Caco-2 (cell line): ENCODE results near the gene TYRP1. TPM values are rescaled to one million over a fixed set of nuclear protein-coding genes. Genes with fewer than 3 reads are reported as not detected.

Experiments used
- BruUV-seq: library from RNA; stranded (reverse); fragments of 400-500 nt; replicated peaks from 2 replicates; lab custom pipeline; 2021; lab: Mats Ljungman, UMichigan
- CTCF ChIA-PET: fragments of 300-600 bp; sonication (Branson Sonifier 250); formaldehyde crosslinking; loops from one replicate; lab custom pipeline; 2022; ENCODE audit warnings: antibody characterized with exemption; lab: Charles Lee
- POLR2A ChIA-PET: fragments of 300-600 bp; sonication (Branson Sonifier 250); formaldehyde crosslinking; loops from one replicate; lab custom pipeline; 2022; ENCODE audit warnings: antibody characterized with exemption; lab: Charles Lee
- DNase-seq, 2 experiments: peaks; one replicate each; pipeline versions ENCODE4 v3.0.0 to v3.0.0-alpha.2; 2020 to 2022
- H3K27me3 ChIP-seq: replicated peaks from 2 replicates; pipeline ENCODE4 v1.6.0; 2011; ENCODE audit warnings: low read length; ENCODE audit not compliant: control insufficient read depth, insufficient read depth
- H3K36me3 ChIP-seq: 2 replicates; pipeline ENCODE4 v1.5.1; 2011; ENCODE audit warnings: low read length; ENCODE audit not compliant: control insufficient read depth, insufficient read depth
- H3K4me1 ChIP-seq: fragments of 250-450 bp; sonication (Bioruptor Pico); 2 replicates; pipeline ENCODE4 v1.5.1; 2020; ENCODE audit warnings: mild to moderate bottlenecking
- H3K4me3 ChIP-seq: 2 replicates; pipeline ENCODE4 v1.5.1; 2011; ENCODE audit warnings: low read depth, mild to moderate bottlenecking, control low read depth, low read length
- H3K9me3 ChIP-seq: fragments of 250-450 bp; sonication (Bioruptor Pico); 2 replicates; pipeline ENCODE4 v1.5.1; 2020; ENCODE audit warnings: mild to moderate bottlenecking, moderate library complexity
- H3K27ac Mint-ChIP-seq: one replicate; pipeline ENCODE4 v1.8.0; 2022; ENCODE audit warnings: mixed read lengths; ENCODE audit not compliant: unreplicated experiment
- H3K27me3 Mint-ChIP-seq: one replicate; pipeline ENCODE4 v1.8.0; 2022; ENCODE audit warnings: mixed read lengths; ENCODE audit not compliant: insufficient read depth, unreplicated experiment
- H3K36me3 Mint-ChIP-seq: one replicate; pipeline ENCODE4 v1.8.0; 2022; ENCODE audit warnings: mild to moderate bottlenecking, mixed read lengths; ENCODE audit not compliant: insufficient read depth, unreplicated experiment
- H3K4me1 Mint-ChIP-seq: one replicate; pipeline ENCODE4 v1.8.0; 2022; ENCODE audit warnings: low read depth, mixed read lengths; ENCODE audit not compliant: unreplicated experiment
- H3K4me3 Mint-ChIP-seq: one replicate; pipeline ENCODE4 v1.8.0; 2022; ENCODE audit warnings: mild to moderate bottlenecking, moderate library complexity, mixed read lengths; ENCODE audit not compliant: unreplicated experiment
- H3K9me3 Mint-ChIP-seq: one replicate; pipeline ENCODE4 v1.8.0; 2022; ENCODE audit warnings: mixed read lengths; ENCODE audit not compliant: unreplicated experiment
- intact Hi-C: fragments of 100-400 bp; cut with micrococcal nuclease; formaldehyde crosslinking; loops from one replicate; pipeline ENCODE4 v1.10.0; 2022; ENCODE audit not compliant: unreplicated experiment
- total RNA-seq: library from RNA; stranded (reverse); gene quantifications from 2 replicates; pipeline ENCODE4 v1.2.3, GENCODE V29; 2022
- TF ChIP-seq, protein P1 (sequence below), 2 experiments: fragments of 200-600 bp in 1 of 2; IDR thresholded peaks; 1 replicate in 1 of 2; 2 replicates in 1 of 2; pipeline versions ENCODE4 v1.5.1 to v1.8.0; 2011 to 2022; ENCODE audit warnings: antibody characterized with exemption in 1 of 2, control low read depth in 1 of 2, inconsistent platforms in 1 of 2, low read depth in 1 of 2, low read length in 1 of 2, mild to moderate bottlenecking in 1 of 2, moderate library complexity in 1 of 2; ENCODE audit not compliant: insufficient read depth in 1 of 2, severe bottlenecking in 1 of 2, unreplicated experiment in 1 of 2

TYRP1 gene
- total RNA-seq, 1 experiment from 2014 or later: not detected

DNA sequence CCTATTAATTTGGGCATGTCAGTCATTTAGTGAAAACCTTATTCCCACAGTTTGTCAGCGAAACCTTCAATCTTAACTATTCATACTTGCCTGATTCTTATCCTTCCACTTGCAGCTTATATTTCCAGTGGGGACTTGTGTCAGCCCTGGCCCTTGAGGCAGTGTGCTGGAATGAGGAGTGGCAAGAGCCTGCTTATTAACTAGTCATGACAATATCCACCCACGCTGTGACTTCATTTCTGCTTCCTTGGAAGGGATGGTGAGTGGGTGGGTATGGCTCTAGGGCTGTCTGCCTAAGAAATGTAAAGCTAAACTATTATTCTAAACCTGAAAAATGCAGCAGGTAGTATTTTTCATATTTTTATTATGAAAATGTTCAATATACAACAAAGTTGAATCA, 47.7 kb downstream of the TYRP1 start:
- H3K4me1 Mint-ChIP-seq: no peaks in the 10 kb centered on the region

DNA sequence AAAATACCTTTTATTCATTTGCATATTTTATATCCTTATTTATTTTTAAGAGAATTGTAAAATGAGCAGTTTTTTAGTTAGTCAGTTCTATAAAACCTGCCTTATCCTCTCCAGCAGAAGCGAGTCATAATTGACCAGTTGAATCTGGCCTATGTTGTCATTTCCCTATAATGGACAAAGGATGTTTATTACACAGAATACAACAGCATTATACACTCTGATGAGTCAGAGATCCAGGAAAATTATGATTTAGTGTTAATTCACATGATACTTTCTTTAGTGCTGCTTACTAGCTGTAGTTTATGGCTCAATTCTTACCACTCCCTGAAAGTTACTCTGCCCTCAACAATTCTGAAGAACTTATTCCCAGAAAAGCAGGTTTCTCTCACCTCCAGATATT, 54.8 kb downstream of the TYRP1 start:
- Histone ChIP-seq H3K36me3 (no peaks in the 10 kb centered on the region), H3K27me3 (no peaks in the 10 kb centered on the region), H3K4me3 (no peak overlapping the region), H3K9me3 (no peaks in the 10 kb centered on the region), H3K4me1 (no peaks in the 10 kb centered on the region)
- no TSS peak for BruUV-seq
- no peak for DNase-seq
- no peak overlapping the region for H3K27ac Mint-ChIP-seq
- TF ChIP-seq, protein P1, sequence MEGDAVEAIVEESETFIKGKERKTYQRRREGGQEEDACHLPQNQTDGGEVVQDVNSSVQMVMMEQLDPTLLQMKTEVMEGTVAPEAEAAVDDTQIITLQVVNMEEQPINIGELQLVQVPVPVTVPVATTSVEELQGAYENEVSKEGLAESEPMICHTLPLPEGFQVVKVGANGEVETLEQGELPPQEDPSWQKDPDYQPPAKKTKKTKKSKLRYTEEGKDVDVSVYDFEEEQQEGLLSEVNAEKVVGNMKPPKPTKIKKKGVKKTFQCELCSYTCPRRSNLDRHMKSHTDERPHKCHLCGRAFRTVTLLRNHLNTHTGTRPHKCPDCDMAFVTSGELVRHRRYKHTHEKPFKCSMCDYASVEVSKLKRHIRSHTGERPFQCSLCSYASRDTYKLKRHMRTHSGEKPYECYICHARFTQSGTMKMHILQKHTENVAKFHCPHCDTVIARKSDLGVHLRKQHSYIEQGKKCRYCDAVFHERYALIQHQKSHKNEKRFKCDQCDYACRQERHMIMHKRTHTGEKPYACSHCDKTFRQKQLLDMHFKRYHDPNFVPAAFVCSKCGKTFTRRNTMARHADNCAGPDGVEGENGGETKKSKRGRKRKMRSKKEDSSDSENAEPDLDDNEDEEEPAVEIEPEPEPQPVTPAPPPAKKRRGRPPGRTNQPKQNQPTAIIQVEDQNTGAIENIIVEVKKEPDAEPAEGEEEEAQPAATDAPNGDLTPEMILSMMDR (IDR thresholded peaks at IDR 0.05; ENCODE audit: insufficient read depth in 1 of 2, low read depth in 1 of 2, low read length in 1 of 2, severe bottlenecking in 1 of 2, unreplicated experiment in 1 of 2): no peak
- intact Hi-C loops: no loop called here
- ChIA-PET POLR2A (no interaction called here), CTCF (no interaction called here)
- no peaks in the 10 kb centered on the region for H3K36me3 Mint-ChIP-seq
- no peaks in the 10 kb centered on the region for H3K4me1 Mint-ChIP-seq
- H3K4me3 Mint-ChIP-seq: no peak overlapping the region
- H3K9me3 Mint-ChIP-seq: no peaks in the 10 kb centered on the region
- peaks cover 6% of the 10 kb centered on the region for H3K27me3 Mint-ChIP-seq

More for the DNA sequence above, 47.7 kb downstream of the TYRP1 start:
- H3K36me3 Mint-ChIP-seq: no peaks in the 10 kb centered on the region
- H3K27ac Mint-ChIP-seq: no peak overlapping the region
- H3K27me3 ChIP-seq: no peaks in the 10 kb centered on the region
- no peaks in the 10 kb centered on the region for H3K9me3 Mint-ChIP-seq
- no peaks in the 10 kb centered on the region for H3K36me3 ChIP-seq
- no TSS peak for BruUV-seq
- H3K27me3 Mint-ChIP-seq: no peaks in the 10 kb centered on the region
- H3K4me3 Mint-ChIP-seq: no peak overlapping the region
- H3K4me1 ChIP-seq: no peaks in the 10 kb centered on the region
- DNase-seq: no peak
- H3K9me3 ChIP-seq: no peaks in the 10 kb centered on the region
- TF ChIP-seq, protein P1 (IDR thresholded peaks at IDR 0.05; ENCODE audit: insufficient read depth in 1 of 2, low read depth in 1 of 2, low read length in 1 of 2, severe bottlenecking in 1 of 2, unreplicated experiment in 1 of 2): no peak
- intact Hi-C loops: no loop called here
- no peak overlapping the region for H3K4me3 ChIP-seq
- ChIA-PET POLR2A (no interaction called here), CTCF (no interaction called here)

DNA sequence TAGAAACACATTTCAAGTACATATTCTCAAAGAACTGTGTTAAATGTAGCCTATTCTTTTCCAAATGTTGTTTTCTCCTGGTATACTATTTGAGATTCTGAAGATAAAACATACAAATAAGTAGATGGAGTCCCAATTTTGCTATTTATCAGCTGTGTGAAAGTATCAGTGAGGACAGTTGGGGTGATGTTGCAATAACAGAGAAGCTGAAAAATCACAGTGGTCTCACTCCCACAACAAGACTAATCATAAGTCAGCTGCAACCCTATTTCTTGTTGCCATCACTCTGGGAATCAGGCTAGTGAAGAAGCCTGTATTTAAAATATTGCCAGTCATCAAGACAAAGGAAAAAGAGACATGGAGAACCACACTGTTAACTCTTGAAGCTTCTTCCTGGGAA, 55.8 kb downstream of the TYRP1 start:
- Mint-ChIP-seq H3K4me1 (no peaks in the 10 kb centered on the region), H3K36me3 (no peaks in the 10 kb centered on the region), H3K4me3 (no peak overlapping the region), H3K9me3 (no peaks in the 10 kb centered on the region), H3K27ac (no peak overlapping the region), H3K27me3 (peaks cover 6% of the 10 kb centered on the region)
- ChIA-PET CTCF (no interaction called here), POLR2A (no interaction called here)
- no peaks in the 10 kb centered on the region for H3K27me3 ChIP-seq
- DNase-seq: no peak
- intact Hi-C loops: no loop called here
- H3K36me3 ChIP-seq: no peaks in the 10 kb centered on the region
- no peaks in the 10 kb centered on the region for H3K9me3 ChIP-seq
- TF ChIP-seq, protein P1 (IDR thresholded peaks at IDR 0.05; ENCODE audit: insufficient read depth in 1 of 2, low read depth in 1 of 2, low read length in 1 of 2, severe bottlenecking in 1 of 2, unreplicated experiment in 1 of 2): no peak
- no peak overlapping the region for H3K4me3 ChIP-seq
- no TSS peak for BruUV-seq
- H3K4me1 ChIP-seq: no peaks in the 10 kb centered on the region
